HG02678 (cell line): ENCODE data around the gene UBE2A.

Experiments
- ATAC-seq: cut with Tn5 transposase; IDR thresholded peaks from one replicate; pipeline ENCODE4 v1.9.1; 2021; ENCODE audit warnings: mild to moderate bottlenecking, moderate library complexity; ENCODE audit not compliant: unreplicated experiment

Gene UBE2A

GRCh38 chrX:119606280-119607017 lies 32.1 kb downstream of the UBE2A start, which contains the start of gene NKRF:
Gene NKRF (minus strand): TSS chrX:119606424.
- peak; percentile 83 for ATAC-seq

GRCh38 chrX:119607018-119607389 lies 32.6 kb downstream of the UBE2A start:
- no peak for ATAC-seq

GRCh38 chrX:119614776-119615175 lies 40.4 kb downstream of the UBE2A start:
- ATAC-seq = no peak

- ATAC-seq = peak; percentile 67
Measured at GRCh38 chrX:119617517-119618164, 43.3 kb downstream of the UBE2A start.

- no peak for ATAC-seq
Measured at GRCh38 chrX:119618439-119618838, 44.1 kb downstream of the UBE2A start.

- ATAC-seq = no peak
Measured at GRCh38 chrX:119622356-119623232, 48.2 kb downstream of the UBE2A start.

GRCh38 chrX:119624417-119624816 lies 50.1 kb downstream of the UBE2A start:
- no peak for ATAC-seq

- no peak for ATAC-seq
Measured at GRCh38 chrX:119624951-119625668, 50.7 kb downstream of the UBE2A start.

GRCh38 chrX:119625843-119626242 lies 51.5 kb downstream of the UBE2A start:
- no peak for ATAC-seq
